H1 (cell line): Measurements from ENCODE around the gene PID1. TPM values are rescaled to one million over a fixed set of nuclear protein-coding genes. Genes with fewer than 3 reads are reported as not detected.

Source experiments
- CTCF ChIA-PET: fragments of 300-600 bp; sonication (Branson Sonifier 250); formaldehyde crosslinking; loops from one replicate; lab custom pipeline; 2021; ENCODE audit not compliant: partially characterized antibody; lab: Charles Lee
- POLR2A ChIA-PET: fragments of 300-600 bp; sonication (Branson Sonifier 250); formaldehyde crosslinking; loops from one replicate; lab custom pipeline; 2021; ENCODE audit warnings: inconsistent platforms; ENCODE audit not compliant: partially characterized antibody; lab: Charles Lee
- DNase-seq, 2 experiments: peaks; one replicate each; pipeline versions ENCODE4 v3.0.0 to v3.0.0-alpha.2; 2010 to 2022; ENCODE audit warnings: low spot score in 2 of 2, low read depth in 1 of 2, mixed read lengths in 1 of 2
- FAIRE-seq: peaks from 2 replicates; lab custom pipeline; 2011; peaks lifted over from hg19 to GRCh38; lab: Jason Lieb, UNC
- H2AFZ ChIP-seq: 2 replicates; pipeline ENCODE4 v1.8.1; 2012; ENCODE audit warnings: low read length, inconsistent platforms
- H2AK5ac ChIP-seq: 2 replicates; pipeline ENCODE4 v1.6.1; 2013; ENCODE audit warnings: low read depth, low read length
- H2BK120ac ChIP-seq: replicated peaks from 2 replicates; pipeline ENCODE3; 2013; ENCODE audit warnings: low read depth, low read length, inconsistent platforms
- H2BK12ac ChIP-seq: 2 replicates; pipeline ENCODE4 v1.6.1; 2013; ENCODE audit warnings: low read depth, low read length
- H2BK15ac ChIP-seq: 2 replicates; pipeline ENCODE4 v1.6.1; 2013; ENCODE audit warnings: low read length
- H2BK20ac ChIP-seq: 2 replicates; pipeline ENCODE4 v1.6.1; 2013; ENCODE audit warnings: low read length
- H2BK5ac ChIP-seq: 2 replicates; pipeline ENCODE4 v1.6.1; 2013; ENCODE audit warnings: low read depth, low read length
- H3K14ac ChIP-seq: 2 replicates; pipeline ENCODE4 v1.6.1; 2013; ENCODE audit warnings: inconsistent platforms; ENCODE audit not compliant: insufficient read length
- H3K18ac ChIP-seq: 2 replicates; pipeline ENCODE4 v1.6.1; 2013; ENCODE audit warnings: low read length; ENCODE audit errors: extremely low read depth
- H3K23ac ChIP-seq: 2 replicates; pipeline ENCODE4 v1.6.1; 2013; ENCODE audit warnings: inconsistent platforms; ENCODE audit not compliant: insufficient read length
- H3K23me2 ChIP-seq: 2 replicates; pipeline ENCODE4 v1.6.1; 2013; ENCODE audit warnings: low read depth, low read length
- H3K27ac ChIP-seq: 2 replicates; pipeline ENCODE4 v1.6.1; 2011; ENCODE audit warnings: low read depth, low read length, inconsistent platforms
- H3K27me3 ChIP-seq, 4 experiments: replicated peaks in 1 of 4; 1 replicate in 1 of 4; 2 replicates in 3 of 4; pipeline versions ENCODE4 v1.6.1 to v1.8.1; 2011 to 2013; ENCODE audit warnings: low read length in 3 of 4, mild to moderate bottlenecking in 3 of 4, inconsistent platforms in 2 of 4, mixed read lengths in 2 of 4, moderate library complexity in 1 of 4; ENCODE audit not compliant: control insufficient read depth in 3 of 4, insufficient read depth in 3 of 4; ENCODE audit errors: extremely low read depth in 1 of 4
- H3K36me3 ChIP-seq, 4 experiments: 2 replicates each; pipeline versions ENCODE4 v1.6.1 to v1.8.1; 2011 to 2013; ENCODE audit warnings: mild to moderate bottlenecking in 4 of 4, low read length in 3 of 4, moderate library complexity in 2 of 4, control low read depth in 1 of 4, inconsistent platforms in 1 of 4; ENCODE audit not compliant: insufficient read depth in 4 of 4, control insufficient read depth in 2 of 4
- H3K4ac ChIP-seq: replicated peaks from 2 replicates; pipeline ENCODE3; 2013; ENCODE audit warnings: low read length, low read depth, mixed read lengths, inconsistent platforms; ENCODE audit not compliant: insufficient read length
- H3K4me1 ChIP-seq, 4 experiments: replicated peaks in 1 of 4; 1 replicate in 1 of 4; 2 replicates in 3 of 4; pipeline versions ENCODE4 v1.6.1 to v1.8.1; 2011 to 2013; ENCODE audit warnings: low read length in 3 of 4, inconsistent platforms in 2 of 4, mixed read lengths in 1 of 4; ENCODE audit not compliant: insufficient read depth in 4 of 4, control insufficient read depth in 3 of 4
- H3K4me2 ChIP-seq, 2 experiments: 2 replicates each; pipeline versions ENCODE4 v1.6.1 to v1.8.1; 2011 to 2013; ENCODE audit warnings: low read depth in 2 of 2, low read length in 2 of 2, control low read depth in 1 of 2, inconsistent platforms in 1 of 2, mild to moderate bottlenecking in 1 of 2; ENCODE audit not compliant: insufficient read depth in 1 of 2
- H3K4me3 ChIP-seq, 4 experiments: fragments of 200-600, 300-600 bp in 1 of 4; sonication (generic), shearing (Covaris generic), sonication (Bioruptor Twin) in 1 of 4; 2 replicates each; pipeline versions ENCODE4 v1.5.1 to v1.8.1; 2011 to 2016; ENCODE audit warnings: low read length in 4 of 4, low read depth in 3 of 4, control low read depth in 2 of 4, inconsistent platforms in 2 of 4, mild to moderate bottlenecking in 2 of 4, mixed read lengths in 1 of 4, moderate library complexity in 1 of 4; ENCODE audit not compliant: insufficient read depth in 2 of 4; ENCODE audit errors: extremely low read depth in 1 of 4
- H3K56ac ChIP-seq: replicated peaks from 2 replicates; pipeline ENCODE3; 2013; ENCODE audit warnings: low read depth, mild to moderate bottlenecking, mixed read lengths, low read length, inconsistent platforms; ENCODE audit not compliant: insufficient read length
- H3K79me1 ChIP-seq: 2 replicates; pipeline ENCODE4 v1.6.1; 2013; ENCODE audit warnings: low read depth, low read length, control low read depth
- H3K79me2 ChIP-seq, 2 experiments: 2 replicates each; pipeline versions ENCODE4 v1.6.1 to v1.8.1; 2012 to 2013; ENCODE audit warnings: low read length in 2 of 2, mild to moderate bottlenecking in 2 of 2, inconsistent platforms in 1 of 2; ENCODE audit not compliant: insufficient read depth in 2 of 2, control insufficient read depth in 1 of 2
- H3K9ac ChIP-seq, 4 experiments: replicated peaks in 1 of 4; 1 replicate in 1 of 4; 2 replicates in 3 of 4; pipeline versions ENCODE4 v1.6.1 to v1.8.1; 2011 to 2013; ENCODE audit warnings: low read depth in 3 of 4, low read length in 3 of 4, control low read depth in 2 of 4, mild to moderate bottlenecking in 2 of 4, moderate library complexity in 2 of 4, inconsistent platforms in 1 of 4; ENCODE audit errors: extremely low read depth in 1 of 4
- H3K9me3 ChIP-seq, 2 experiments: 2 replicates each; pipeline versions ENCODE4 v1.6.1 to v1.8.1; 2012 to 2013; ENCODE audit warnings: mild to moderate bottlenecking in 2 of 2, moderate library complexity in 2 of 2, control low read depth in 1 of 2, inconsistent platforms in 1 of 2, low read depth in 1 of 2, low read length in 1 of 2, mixed read lengths in 1 of 2; ENCODE audit not compliant: insufficient read depth in 2 of 2
- H4K20me1 ChIP-seq, 2 experiments: replicated peaks in 1 of 2; 2 replicates each; pipeline versions ENCODE3 to v1.8.1; 2011 to 2013; ENCODE audit warnings: inconsistent platforms in 2 of 2, low read length in 2 of 2, mild to moderate bottlenecking in 1 of 2; ENCODE audit not compliant: insufficient read depth in 2 of 2, control insufficient read depth in 1 of 2
- H4K5ac ChIP-seq: 2 replicates; pipeline ENCODE4 v1.6.1; 2013; ENCODE audit warnings: low read length, low read depth, mixed read lengths, inconsistent platforms; ENCODE audit not compliant: insufficient read length
- H4K8ac ChIP-seq: 2 replicates; pipeline ENCODE4 v1.8.0; 2013; ENCODE audit warnings: mild to moderate bottlenecking, moderate library complexity, low read length, inconsistent platforms; ENCODE audit not compliant: insufficient read depth; ENCODE audit errors: extremely low read depth
- H4K91ac ChIP-seq: replicated peaks from 2 replicates; pipeline ENCODE3; 2013; ENCODE audit warnings: low read length, mixed read lengths, inconsistent platforms; ENCODE audit not compliant: insufficient read length
- CHD1 ChIP-seq: IDR thresholded peaks from 2 replicates; pipeline ENCODE4 v1.6.1; 2012; ENCODE audit warnings: low read depth, low read length, improper control_type of control experiment
- CHD2 ChIP-seq: IDR thresholded peaks from 2 replicates; pipeline ENCODE4 v1.6.1; 2012; ENCODE audit warnings: low read length, improper control_type of control experiment
- CREB1 ChIP-seq: IDR thresholded peaks from 2 replicates; pipeline ENCODE4 v1.6.1; 2012; ENCODE audit warnings: inconsistent platforms
- CTBP2 ChIP-seq: IDR thresholded peaks from 2 replicates; pipeline ENCODE4 v1.7.0; 2011; ENCODE audit warnings: borderline replicate concordance, mild to moderate bottlenecking, moderate library complexity, mixed read lengths, low read length; ENCODE audit not compliant: insufficient read depth, insufficient read length
- CTCF ChIP-seq, 3 experiments: IDR thresholded peaks; 1 replicate in 2 of 3; 2 replicates in 1 of 3; pipeline versions ENCODE4 v1.5.1 to v1.6.1; 2011; ENCODE audit warnings: low read length in 3 of 3, mild to moderate bottlenecking in 3 of 3, inconsistent platforms in 2 of 3, low read depth in 1 of 3, moderate library complexity in 1 of 3; ENCODE audit not compliant: insufficient read depth in 1 of 3; ENCODE audit errors: control extremely low read depth in 1 of 3
- FOSL1 ChIP-seq: IDR thresholded peaks from 2 replicates; pipeline ENCODE4 v1.6.1; 2011; ENCODE audit warnings: mild to moderate bottlenecking, low read depth, low read length, moderate library complexity; ENCODE audit not compliant: insufficient read depth
- PHF8 ChIP-seq: fragments of 200-600 bp; sonication (generic); conservative IDR thresholded peaks from 2 replicates; pipeline ENCODE4 v1.7.1; 2012; ENCODE audit warnings: low read depth, mild to moderate bottlenecking, inconsistent platforms, low read length, moderate library complexity
- POLR2A ChIP-seq, 2 experiments: IDR thresholded peaks; 1 replicate in 1 of 2; 2 replicates in 1 of 2; pipeline ENCODE4 v1.6.1; 2011; ENCODE audit warnings: low read depth in 2 of 2, low read length in 2 of 2, mild to moderate bottlenecking in 2 of 2; ENCODE audit errors: control extremely low read depth in 1 of 2
- RXRA ChIP-seq: IDR thresholded peaks from 2 replicates; pipeline ENCODE4 v1.6.1; 2011; ENCODE audit warnings: low read depth, mild to moderate bottlenecking, low read length, moderate library complexity; ENCODE audit not compliant: insufficient read depth
- SP4 ChIP-seq: IDR thresholded peaks from 2 replicates; pipeline ENCODE4 v1.6.1; 2012; ENCODE audit warnings: low read length, inconsistent platforms
- WGBS, 2 experiments: shearing (Covaris generic) in 1 of 2; methylation state at CpG; one replicate each; pipeline versions ENCODE4 v1.1.6 to v1.1.7; 2013 to 2015; ENCODE audit warnings: low lambda C conversion rate in 2 of 2, mixed read lengths in 2 of 2, inconsistent platforms in 1 of 2, low coverage in 1 of 2, missing lambda C conversion rate in 1 of 2; ENCODE audit not compliant: insufficient replicate concordance in 2 of 2, insufficient coverage in 1 of 2, insufficient read length in 1 of 2; ENCODE audit errors: extremely low coverage in 1 of 2, missing lambda C conversion rate in 1 of 2; 5-methylcytosine and 5-hydroxymethylcytosine counted together
- polyA plus RNA-seq, 7 experiments: library from polyadenylated mRNA; depleted of rRNA in 3 of 7; stranded (reverse) in 5 of 7; unstranded in 2 of 7; fragments of >200 nt in 5 of 7; fragments of 200-250 nt in 2 of 7; gene quantifications; 1 replicate in 5 of 7; 2 replicates in 1 of 7; 4 replicates in 1 of 7; pipeline versions ENCODE4 v1.2.1 to v1.2.3, GENCODE V29; 2011 to 2013; ENCODE audit warnings: missing spikeins in 2 of 7, mixed read lengths in 2 of 7
- total RNA-seq: library from RNA; stranded (reverse); fragmentation: NEBNext Ultra II Directional; extraction: Animal tissue kit (Norgen Biotek cat#: 25700); gene quantifications from 2 replicates; pipeline ENCODE4 v1.2.1, GENCODE V29; 2021

Gene PID1
- total and polyA plus RNA-seq, 2 of the 8 experiments (the other 6 are each of a cell fraction or from before 2014, with no cell fraction given): 1.5 to 3.3 TPM

DNA sequence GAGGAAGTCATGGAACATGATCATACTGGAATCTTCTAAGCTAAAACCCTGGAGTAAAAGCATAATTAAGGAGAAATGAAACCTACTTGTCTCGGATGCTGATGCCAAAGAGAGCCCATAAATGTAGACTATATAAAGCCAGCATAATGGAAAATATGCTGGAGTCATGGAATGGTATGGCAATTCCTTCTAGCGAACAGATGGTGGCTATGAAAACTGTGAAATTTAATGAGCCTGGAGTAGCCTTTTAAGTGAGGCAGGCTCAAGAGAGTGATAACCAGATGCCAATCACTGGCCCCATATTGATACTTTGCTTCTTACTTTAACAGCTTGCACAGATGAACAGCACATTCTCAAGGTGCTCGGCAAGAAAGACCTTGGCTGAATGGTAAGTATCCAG, 206.3 kb downstream of the PID1 start:
- no peaks in the 10 kb centered on the region for H3K79me1 ChIP-seq
- H3K23ac ChIP-seq: no peak overlapping the region
- no peak overlapping the region for H4K8ac ChIP-seq
- no peak overlapping the region for H2BK5ac ChIP-seq
- no peak overlapping the region for H2BK20ac ChIP-seq
- no peak overlapping the region for H3K56ac ChIP-seq
- no peak overlapping the region for H2AK5ac ChIP-seq
- H3K4me3 ChIP-seq: no peak overlapping the region
- H2AFZ ChIP-seq: no peak overlapping the region
- H3K23me2 ChIP-seq: no peaks in the 10 kb centered on the region
- no peak overlapping the region for H3K27ac ChIP-seq
- no peaks in the 10 kb centered on the region for H3K4me1 ChIP-seq
- H3K79me2 ChIP-seq: no peaks in the 10 kb centered on the region
- H2BK12ac ChIP-seq: no peak overlapping the region
- CTCF ChIA-PET: no interaction called here
- WGBS, 2 experiments: 94% methylated on average over 3 of the region's 3 CpGs; no CpG with 5 or more reads in 1 of the 2 experiments
- H2BK120ac ChIP-seq: no peak overlapping the region
- no peak overlapping the region for H4K91ac ChIP-seq
- no peak overlapping the region for H3K14ac ChIP-seq
- POLR2A ChIA-PET: no interaction called here
- H3K36me3 ChIP-seq: no peaks in the 10 kb centered on the region
- H2BK15ac ChIP-seq: no peak overlapping the region
- no peaks in the 10 kb centered on the region for H3K27me3 ChIP-seq
- no peak overlapping the region for H4K5ac ChIP-seq
- no peak overlapping the region for H3K4ac ChIP-seq
- DNase-seq: no peak
- H3K4me2 ChIP-seq: no peak overlapping the region
- no peak overlapping the region for H3K9ac ChIP-seq
- TF ChIP-seq SP4 (no peak), CHD2 (no peak), CTBP2 (no peak), RXRA (no peak), CREB1 (no peak), CHD1 (no peak), POLR2A (IDR thresholded peaks at IDR 0.05; ENCODE audit: control extremely low read depth in 1 of 2, low read depth in 2 of 2, low read length in 2 of 2) (no peak), PHF8 (no peak), FOSL1 (no peak), CTCF (IDR thresholded peaks at IDR 0.05; ENCODE audit: control extremely low read depth in 1 of 3, insufficient read depth in 1 of 3, low read depth in 1 of 3, low read length in 3 of 3) (no peak)
- H3K18ac ChIP-seq: no peak overlapping the region
- no peaks in the 10 kb centered on the region for H4K20me1 ChIP-seq
- no peak for FAIRE-seq
- no peaks in the 10 kb centered on the region for H3K9me3 ChIP-seq
